Mucosa of rectum (tissue), 2 donors: ENCODE data around the gene GCLC.

ENCODE experiments used
- H3K27ac ChIP-seq, 2 donors: one replicate each; pipeline ENCODE4 v1.7.0; 2013; ENCODE audit warnings: inconsistent platforms in 2 of 2, low read depth in 2 of 2, low read length in 2 of 2
- H3K27me3 ChIP-seq, 2 donors: one replicate each; pipeline ENCODE4 v1.7.0; 2013; ENCODE audit warnings: low read length in 2 of 2; ENCODE audit not compliant: control insufficient read depth in 2 of 2, insufficient read depth in 2 of 2
- H3K36me3 ChIP-seq, 2 donors: one replicate each; pipeline ENCODE4 v1.7.0; 2013; ENCODE audit warnings: low read length in 2 of 2; ENCODE audit not compliant: control insufficient read depth in 2 of 2, insufficient read depth in 2 of 2
- H3K4me1 ChIP-seq, 2 donors: one replicate each; pipeline ENCODE4 v1.7.0; 2013; ENCODE audit warnings: low read length in 2 of 2, mild to moderate bottlenecking in 1 of 2; ENCODE audit not compliant: control insufficient read depth in 2 of 2, insufficient read depth in 2 of 2
- H3K4me3 ChIP-seq, 2 donors: one replicate each; pipeline ENCODE4 v1.7.0; 2013; ENCODE audit warnings: low read length in 2 of 2
- H3K9ac ChIP-seq, 2 donors: one replicate each; pipeline ENCODE4 v1.7.0; 2013; ENCODE audit warnings: low read length in 2 of 2, low read depth in 1 of 2, mild to moderate bottlenecking in 1 of 2
- H3K9me3 ChIP-seq, 2 donors: one replicate each; pipeline ENCODE4 v1.7.0; 2013; ENCODE audit warnings: low read length in 2 of 2; ENCODE audit not compliant: control insufficient read depth in 2 of 2
- donor health status: healthy.
- donor health status: Normal muscosa, but diverticular disease.

Gene GCLC

DNA sequence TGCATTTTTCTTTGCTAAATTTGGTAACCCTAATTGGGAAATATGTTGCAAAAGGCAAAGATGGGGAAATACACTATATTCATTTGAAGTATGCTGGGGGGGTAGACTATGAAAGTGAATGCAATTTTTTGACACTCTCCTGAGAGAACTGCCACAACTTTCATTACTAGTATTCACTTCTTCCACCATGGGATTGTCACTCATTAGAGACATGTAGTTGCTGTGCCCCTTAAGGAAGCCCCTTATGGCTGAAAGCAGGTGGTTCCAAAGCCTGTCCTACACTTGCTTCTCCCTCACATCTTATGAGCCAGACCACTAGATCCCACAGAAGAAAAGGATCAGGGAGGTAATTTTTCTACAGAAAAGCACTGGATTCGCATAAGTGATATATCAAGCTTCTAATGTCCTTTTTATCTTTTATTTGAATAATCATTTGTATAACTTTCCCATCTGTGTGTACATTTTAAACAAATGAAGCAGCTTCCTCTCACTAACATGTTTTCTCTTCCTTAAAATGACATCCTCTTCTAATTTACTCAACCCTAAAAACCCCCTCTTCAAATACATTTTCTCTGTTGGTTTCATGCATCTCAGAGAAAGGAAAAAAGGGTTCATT is 83.8 kb downstream of the GCLC start:
- no peaks in the 10 kb centered on the region for H3K4me1 ChIP-seq
- no peaks in the 10 kb centered on the region for H3K36me3 ChIP-seq
- H3K4me3 ChIP-seq = no peak overlapping the region
- H3K9me3 ChIP-seq = no peaks in the 10 kb centered on the region
- H3K27me3 ChIP-seq = no peaks in the 10 kb centered on the region
- H3K9ac ChIP-seq = no peak overlapping the region
- H3K27ac ChIP-seq = no peak overlapping the region

DNA sequence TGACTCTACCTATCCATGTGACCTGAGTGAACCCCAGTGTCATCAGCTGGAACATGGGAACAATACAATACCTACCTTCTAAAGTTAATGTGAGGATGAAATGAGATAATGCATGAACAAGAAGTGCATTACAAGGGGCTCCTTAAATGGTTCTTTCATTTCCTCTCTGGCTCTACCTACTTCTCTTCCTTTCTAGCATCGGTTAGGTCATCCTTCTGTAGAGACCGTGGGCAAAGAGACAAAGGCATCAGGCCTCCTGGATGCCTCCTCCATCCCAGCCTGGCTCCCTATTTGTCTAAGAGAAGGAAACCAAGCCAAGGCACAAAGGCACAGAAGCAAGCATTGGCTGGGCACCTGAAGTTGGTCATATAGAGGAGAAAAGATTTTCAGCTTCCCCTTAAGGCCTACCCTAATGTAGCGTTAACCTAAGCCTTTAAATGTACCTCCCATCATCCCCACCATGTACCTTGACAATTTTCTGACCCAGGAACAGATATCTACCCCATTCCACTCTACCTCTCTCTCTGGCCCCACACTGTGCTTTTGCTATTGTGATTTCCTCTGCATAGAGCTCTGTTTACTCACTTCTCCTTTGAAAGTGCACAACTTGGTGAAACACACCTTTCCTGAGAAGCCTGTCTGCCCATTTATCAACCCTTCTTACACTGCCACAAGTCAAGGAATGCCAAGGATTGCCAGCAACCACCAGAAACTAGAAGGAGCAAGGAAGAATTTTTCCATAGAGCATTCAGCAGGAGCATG is 86.6 kb downstream of the GCLC start:
- H3K9me3 ChIP-seq = no peaks in the 10 kb centered on the region
- H3K9ac ChIP-seq = no peak overlapping the region
- H3K27me3 ChIP-seq = peaks cover 0 to 5% of the 10 kb centered on the region in 2 donors
- H3K27ac ChIP-seq = no peak overlapping the region
- no peaks in the 10 kb centered on the region for H3K36me3 ChIP-seq
- H3K4me1 ChIP-seq = no peaks in the 10 kb centered on the region
- H3K4me3 ChIP-seq = no peak overlapping the region

DNA sequence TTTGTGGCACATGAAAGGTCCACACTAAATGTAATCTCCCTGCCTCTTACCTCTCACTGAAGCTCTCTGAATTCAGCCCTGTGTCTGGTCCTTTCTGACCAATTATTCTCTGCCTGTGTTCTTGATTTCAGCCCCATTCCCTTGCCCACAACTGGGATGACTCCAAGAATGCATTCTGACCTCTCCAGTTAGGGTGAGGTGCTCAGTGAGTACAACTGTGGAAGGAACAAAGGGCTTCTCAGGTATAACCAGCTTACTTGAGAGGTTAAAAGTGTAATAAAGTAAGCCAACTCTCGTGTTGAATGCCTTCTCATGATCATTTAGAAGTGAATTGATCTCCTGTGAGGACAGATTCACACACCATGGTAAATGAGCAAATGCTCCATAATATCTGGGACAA is 88.1 kb downstream of the GCLC start:
- Histone ChIP-seq H3K27me3 (peaks cover 0 to 5% of the 10 kb centered on the region in 2 donors), H3K4me1 (no peaks in the 10 kb centered on the region), H3K9ac (no peak overlapping the region), H3K27ac (no peak overlapping the region), H3K9me3 (no peaks in the 10 kb centered on the region), H3K4me3 (no peak overlapping the region), H3K36me3 (no peaks in the 10 kb centered on the region)

DNA sequence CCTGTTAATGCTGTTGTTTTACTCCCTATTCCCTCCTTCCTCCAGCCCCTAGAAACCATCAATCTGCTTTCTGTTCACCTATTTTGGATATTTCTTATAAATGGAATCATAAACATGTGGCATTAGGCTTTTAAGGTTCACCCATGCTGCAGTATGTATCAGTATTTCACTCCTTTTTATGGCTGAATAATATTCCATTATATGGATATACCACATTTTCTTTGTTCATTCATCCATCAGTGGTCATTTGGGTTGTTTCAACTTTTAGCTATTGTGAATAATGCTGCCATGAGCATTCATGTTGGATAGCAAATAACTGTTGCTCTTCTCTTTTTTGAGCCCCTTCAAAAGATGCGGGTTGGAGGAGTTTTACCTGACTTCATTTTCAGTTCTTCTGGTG is 89.2 kb downstream of the GCLC start:
- Histone ChIP-seq H3K27ac (no peak overlapping the region), H3K27me3 (peaks cover 0 to 5% of the 10 kb centered on the region in 2 donors), H3K36me3 (no peaks in the 10 kb centered on the region), H3K9ac (no peak overlapping the region), H3K4me1 (no peaks in the 10 kb centered on the region), H3K4me3 (no peak overlapping the region), H3K9me3 (peaks cover 0 to 2% of the 10 kb centered on the region in 2 donors)

DNA sequence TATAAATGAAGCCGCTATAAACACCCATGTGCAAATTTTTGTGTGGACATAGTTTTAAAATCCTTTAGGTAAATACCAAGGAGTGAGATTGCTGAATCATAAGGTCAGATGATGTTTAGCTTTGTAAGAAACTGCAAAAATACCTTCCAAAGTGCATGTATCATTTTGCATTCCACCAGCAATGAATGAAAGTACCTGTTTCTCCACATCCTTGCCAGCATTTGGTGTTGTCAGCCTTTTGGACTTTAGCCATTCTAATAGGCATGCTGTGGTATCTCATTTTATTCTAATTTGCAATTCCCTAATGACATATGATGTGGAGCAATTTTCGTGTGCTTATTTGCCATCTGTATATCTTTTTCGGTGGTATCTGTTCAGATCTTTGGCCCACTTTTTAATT is 93.7 kb downstream of the GCLC start:
- no peaks in the 10 kb centered on the region for H3K4me1 ChIP-seq
- no peak overlapping the region for H3K9ac ChIP-seq
- H3K36me3 ChIP-seq = no peaks in the 10 kb centered on the region
- H3K27me3 ChIP-seq = peaks cover 4 to 5% of the 10 kb centered on the region in 2 donors
- no peak overlapping the region for H3K4me3 ChIP-seq
- peaks cover 2 to 6% of the 10 kb centered on the region in 2 donors for H3K9me3 ChIP-seq
- H3K27ac ChIP-seq = no peak overlapping the region

DNA sequence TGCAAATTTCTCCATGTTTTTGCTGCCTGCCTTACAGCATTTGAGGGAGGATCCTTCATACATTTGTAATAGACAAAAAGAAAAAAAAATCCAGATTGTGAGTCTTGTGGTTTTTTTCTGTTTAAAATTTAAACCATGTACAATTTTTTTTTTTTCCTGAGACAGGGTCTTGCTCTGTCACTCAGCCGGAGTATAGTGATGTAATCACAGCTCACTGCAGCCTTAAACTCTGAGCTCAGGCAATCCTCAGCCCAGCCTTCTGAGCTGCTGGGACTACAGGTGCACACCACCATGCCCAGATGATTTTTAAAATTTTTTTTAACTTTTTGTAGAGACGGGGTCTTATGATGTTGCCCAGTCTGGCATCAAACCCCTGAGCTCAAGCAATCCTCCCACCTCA is 97.0 kb downstream of the GCLC start:
- H3K9me3 ChIP-seq = peaks cover 2 to 6% of the 10 kb centered on the region in 2 donors

More for the DNA sequence above, 97.0 kb downstream of the GCLC start:
- no peaks in the 10 kb centered on the region for H3K36me3 ChIP-seq
- H3K9ac ChIP-seq = no peak overlapping the region
- no peaks in the 10 kb centered on the region for H3K4me1 ChIP-seq
- H3K27me3 ChIP-seq = peaks cover 0 to 5% of the 10 kb centered on the region in 2 donors
- H3K27ac ChIP-seq = no peak overlapping the region
- H3K4me3 ChIP-seq = no peak overlapping the region
